Neuronal stem cell (in vitro differentiated cells): ENCODE data around the gene DTNB.

Experiments
- DNase-seq: peaks from one replicate; pipeline ENCODE4 v3.0.0-alpha.2; 2013; ENCODE audit warnings: low spot score
- H2AFZ ChIP-seq: one replicate; pipeline ENCODE4 v1.6.1; 2013; ENCODE audit warnings: mild to moderate bottlenecking, low read length, inconsistent platforms
- H2AK5ac ChIP-seq: 2 replicates; pipeline ENCODE4 v1.6.1; 2013; ENCODE audit warnings: low read depth, mild to moderate bottlenecking, inconsistent platforms, low read length, moderate library complexity, mixed read lengths
- H2BK120ac ChIP-seq: 2 replicates; pipeline ENCODE4 v1.6.1; 2013; ENCODE audit warnings: low read depth, mild to moderate bottlenecking, inconsistent platforms, low read length, moderate library complexity, mixed read lengths
- H2BK12ac ChIP-seq: one replicate; pipeline ENCODE4 v1.6.1; 2013; ENCODE audit warnings: low read length, inconsistent platforms
- H2BK15ac ChIP-seq: 2 replicates; pipeline ENCODE4 v1.6.1; 2013; ENCODE audit warnings: mild to moderate bottlenecking, low read length, inconsistent platforms, mixed read lengths
- H2BK5ac ChIP-seq: one replicate; pipeline ENCODE4 v1.6.1; 2013; ENCODE audit warnings: inconsistent platforms, mild to moderate bottlenecking, low read length, moderate library complexity
- H3K14ac ChIP-seq: one replicate; pipeline ENCODE4 v1.6.1; 2013; ENCODE audit warnings: low read length, inconsistent platforms
- H3K18ac ChIP-seq: 2 replicates; pipeline ENCODE4 v1.6.1; 2013; ENCODE audit warnings: low read length, inconsistent platforms
- H3K23ac ChIP-seq: 2 replicates; pipeline ENCODE4 v1.6.1; 2013; ENCODE audit warnings: low read depth, mild to moderate bottlenecking, mixed read lengths, low read length, inconsistent platforms; ENCODE audit not compliant: poor library complexity
- H3K27ac ChIP-seq: replicated peaks from 3 replicates; pipeline ENCODE4 v1.5.1; 2013; ENCODE audit warnings: low read length, inconsistent platforms
- H3K27me3 ChIP-seq, 3 experiments: 2 replicates each; pipeline ENCODE4 v1.6.1; 2013; ENCODE audit warnings: low read length in 3 of 3, mild to moderate bottlenecking in 2 of 3, inconsistent platforms in 1 of 3, low read depth in 1 of 3, mixed read lengths in 1 of 3, moderate library complexity in 1 of 3; ENCODE audit not compliant: control insufficient read depth in 3 of 3, insufficient read depth in 3 of 3
- H3K36me3 ChIP-seq, 2 donors: replicated peaks in 1 of 2; 2 replicates each; pipeline ENCODE4 v1.6.1; 2013; ENCODE audit warnings: low read length in 2 of 2; ENCODE audit not compliant: control insufficient read depth in 2 of 2, insufficient read depth in 2 of 2
- H3K4ac ChIP-seq: 2 replicates; pipeline ENCODE4 v1.6.1; 2013; ENCODE audit warnings: inconsistent platforms, mild to moderate bottlenecking, low read length, moderate library complexity
- H3K4me1 ChIP-seq, 2 donors: 1 replicate in 1 of 2; 2 replicates in 1 of 2; pipeline ENCODE4 v1.6.1; 2013; ENCODE audit warnings: low read length in 2 of 2, low read depth in 1 of 2; ENCODE audit not compliant: control insufficient read depth in 2 of 2, insufficient read depth in 1 of 2
- H3K4me2 ChIP-seq: one replicate; pipeline ENCODE4 v1.6.1; 2013; ENCODE audit warnings: mild to moderate bottlenecking, low read length, inconsistent platforms; ENCODE audit not compliant: insufficient read depth, poor library complexity, severe bottlenecking
- H3K4me3 ChIP-seq, 2 donors: 2 replicates each; pipeline ENCODE4 v1.5.1; 2013; ENCODE audit warnings: low read length in 2 of 2, mild to moderate bottlenecking in 2 of 2, inconsistent platforms in 1 of 2, moderate library complexity in 1 of 2
- H3K79me1 ChIP-seq: one replicate; pipeline ENCODE4 v1.6.1; 2013; ENCODE audit warnings: low read depth, mild to moderate bottlenecking, inconsistent platforms, low read length, moderate library complexity
- H3K9ac ChIP-seq: one replicate; pipeline ENCODE4 v1.6.1; 2013; ENCODE audit warnings: mild to moderate bottlenecking, low read depth, low read length, inconsistent platforms; ENCODE audit not compliant: poor library complexity
- H3K9me3 ChIP-seq, 2 donors: replicated peaks in 1 of 2; 2 replicates each; pipeline versions ENCODE3 to v1.6.1; 2013; ENCODE audit warnings: low read length in 2 of 2, mild to moderate bottlenecking in 2 of 2, inconsistent platforms in 1 of 2, low read depth in 1 of 2, mixed read lengths in 1 of 2, moderate library complexity in 1 of 2; ENCODE audit not compliant: control insufficient read depth in 2 of 2, insufficient read depth in 1 of 2
- H4K8ac ChIP-seq: one replicate; pipeline ENCODE4 v1.6.1; 2013; ENCODE audit warnings: low read depth, mild to moderate bottlenecking, inconsistent platforms, low read length, moderate library complexity
- H4K91ac ChIP-seq: one replicate; pipeline ENCODE4 v1.6.1; 2013; ENCODE audit warnings: low read length, low read depth, mild to moderate bottlenecking, inconsistent platforms; ENCODE audit not compliant: poor library complexity
- WGBS, 2 donors: extraction: QIAGEN DNeasy Blood & Tissue Kit; methylation state at CpG; one replicate each; pipeline ENCODE4 v1.1.7; 2013; ENCODE audit warnings: missing lambda C conversion rate in 2 of 2, mixed read lengths in 1 of 2; ENCODE audit not compliant: insufficient read length in 2 of 2, insufficient replicate concordance in 1 of 2; ENCODE audit errors: extremely low coverage in 2 of 2; 5-methylcytosine and 5-hydroxymethylcytosine counted together

Gene DTNB

DNA sequence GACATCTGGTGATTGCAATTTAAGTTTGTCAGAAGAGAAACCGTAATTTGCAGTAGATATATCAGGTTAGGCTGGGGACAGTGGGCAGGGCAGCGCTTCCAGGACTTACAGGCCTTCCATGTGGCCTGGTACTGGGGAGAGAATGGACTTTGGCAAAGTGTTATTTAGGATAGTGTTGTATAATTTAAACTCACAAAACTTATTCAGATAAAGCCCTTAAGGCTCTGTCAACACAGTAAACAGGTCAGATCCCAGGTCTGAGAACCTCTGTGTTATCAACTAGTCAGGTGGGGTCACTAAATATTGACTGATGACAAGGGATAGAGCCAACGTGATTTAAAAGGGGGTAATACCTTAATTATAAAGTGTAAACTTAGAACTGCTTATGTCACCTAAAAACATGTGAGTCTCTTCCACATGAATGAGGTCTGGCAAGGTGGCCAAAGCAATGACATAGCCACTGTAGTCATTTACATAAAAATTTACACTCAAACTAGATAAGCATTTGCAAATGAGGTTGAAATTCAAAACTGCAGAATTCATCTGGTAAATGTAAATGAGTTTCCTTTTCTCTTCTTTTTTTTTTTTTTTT lies 251.5 kb downstream of the DTNB start:
- no peak overlapping the region for H3K27ac ChIP-seq
- H3K23ac ChIP-seq: no peak overlapping the region
- no peak overlapping the region for H3K4me2 ChIP-seq
- no peaks in the 10 kb centered on the region for H3K27me3 ChIP-seq
- no CpG with 5 or more reads among the region's 3 CpGs for WGBS, 2 donors
- no peak overlapping the region for H3K4me3 ChIP-seq
- no peak overlapping the region for H2BK5ac ChIP-seq
- no peak for DNase-seq
- H2AK5ac ChIP-seq: no peak overlapping the region
- peaks cover 3 to 13% of the 10 kb centered on the region in 2 donors for H3K36me3 ChIP-seq
- H2BK15ac ChIP-seq: no peak overlapping the region
- H2AFZ ChIP-seq: no peak overlapping the region
- H2BK12ac ChIP-seq: no peak overlapping the region
- no peaks in the 10 kb centered on the region for H3K79me1 ChIP-seq
- H4K91ac ChIP-seq: no peak overlapping the region
- no peak overlapping the region for H4K8ac ChIP-seq
- no peak overlapping the region for H2BK120ac ChIP-seq
- H3K9me3 ChIP-seq: no peaks in the 10 kb centered on the region
- no peak overlapping the region for H3K4ac ChIP-seq
- no peak overlapping the region for H3K9ac ChIP-seq
- no peak overlapping the region for H3K18ac ChIP-seq
- H3K4me1 ChIP-seq: no peaks in the 10 kb centered on the region
- no peak overlapping the region for H3K14ac ChIP-seq

DNA sequence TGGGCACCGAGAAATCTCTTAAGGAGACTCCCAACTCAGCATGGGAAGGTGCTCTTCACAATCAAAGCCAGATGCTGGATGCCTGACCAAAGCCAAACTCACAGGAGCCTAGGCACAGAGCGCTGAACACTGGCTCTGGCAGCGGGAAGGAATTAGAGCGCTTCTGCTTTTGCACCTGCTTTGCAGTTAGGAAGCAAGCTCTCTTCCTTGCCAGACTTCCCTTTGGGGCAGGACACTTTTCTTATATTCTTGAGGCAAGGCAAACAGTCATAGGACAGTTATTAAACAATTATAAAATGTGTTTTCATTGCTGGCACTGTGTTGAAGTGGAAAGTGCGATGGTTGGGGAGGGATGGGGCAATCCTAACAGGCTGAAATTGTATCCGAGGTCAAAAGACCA lies 252.1 kb downstream of the DTNB start:
- no peak for DNase-seq

DNA sequence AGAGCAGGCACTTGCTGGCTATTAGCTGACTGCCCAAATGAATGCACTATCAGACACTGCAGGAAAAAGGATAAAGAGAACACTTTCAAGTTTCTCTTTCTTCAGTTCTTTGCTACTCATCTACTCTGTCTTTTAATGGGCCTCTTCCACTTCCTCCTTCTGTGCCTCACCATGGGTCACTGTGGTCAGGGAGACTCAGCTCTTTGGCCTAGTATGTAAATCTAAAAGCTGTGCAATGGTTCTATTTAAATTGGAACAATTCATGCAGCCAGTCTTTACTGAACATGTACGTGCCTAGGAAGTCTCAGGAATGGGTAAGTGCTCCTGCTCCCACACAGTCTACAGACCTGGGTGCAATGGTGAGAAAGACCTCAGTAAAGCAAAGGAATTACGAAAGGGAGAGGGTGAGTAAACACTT lies 252.5 kb downstream of the DTNB start:
- Histone ChIP-seq H3K4me3 (no peak overlapping the region), H2BK12ac (no peak overlapping the region), H3K9ac (no peak overlapping the region), H2AFZ (no peak overlapping the region), H3K4me1 (no peaks in the 10 kb centered on the region), H4K91ac (no peak overlapping the region), H3K4me2 (no peak overlapping the region), H3K9me3 (no peaks in the 10 kb centered on the region), H2BK120ac (no peak overlapping the region), H3K27ac (no peak overlapping the region), H2AK5ac (no peak overlapping the region), H3K18ac (no peak overlapping the region), H3K4ac (no peak overlapping the region), H3K79me1 (no peaks in the 10 kb centered on the region), H2BK5ac (no peak overlapping the region), H3K23ac (no peak overlapping the region), H3K27me3 (no peaks in the 10 kb centered on the region), H3K14ac (no peak overlapping the region), H4K8ac (no peak overlapping the region), H3K36me3 (peaks cover 3 to 13% of the 10 kb centered on the region in 2 donors), H2BK15ac (no peak overlapping the region)
- no peak for DNase-seq
- WGBS, 2 donors: no CpG with 5 or more reads among the region's 2 CpGs

More for the DNA sequence above, 252.1 kb downstream of the DTNB start:
- H3K27ac ChIP-seq: no peak overlapping the region
- no peaks in the 10 kb centered on the region for H3K27me3 ChIP-seq
- H4K91ac ChIP-seq: no peak overlapping the region
- H4K8ac ChIP-seq: no peak overlapping the region
- no peak overlapping the region for H3K18ac ChIP-seq
- no peak overlapping the region for H3K14ac ChIP-seq
- H2BK15ac ChIP-seq: no peak overlapping the region
- no peak overlapping the region for H2AFZ ChIP-seq
- H3K79me1 ChIP-seq: no peaks in the 10 kb centered on the region
- no peak overlapping the region for H2BK12ac ChIP-seq
- no peak overlapping the region for H3K9ac ChIP-seq
- no peak overlapping the region for H3K23ac ChIP-seq
- H3K4me2 ChIP-seq: no peak overlapping the region
- no CpG with 5 or more reads among the region's 6 CpGs for WGBS, 2 donors
- no peak overlapping the region for H2BK5ac ChIP-seq
- H3K9me3 ChIP-seq: no peaks in the 10 kb centered on the region
- peaks cover 3 to 13% of the 10 kb centered on the region in 2 donors for H3K36me3 ChIP-seq
- no peak overlapping the region for H2BK120ac ChIP-seq
- no peak overlapping the region for H2AK5ac ChIP-seq
- H3K4me1 ChIP-seq: no peaks in the 10 kb centered on the region
- no peak overlapping the region for H3K4ac ChIP-seq
- H3K4me3 ChIP-seq: no peak overlapping the region

DNA sequence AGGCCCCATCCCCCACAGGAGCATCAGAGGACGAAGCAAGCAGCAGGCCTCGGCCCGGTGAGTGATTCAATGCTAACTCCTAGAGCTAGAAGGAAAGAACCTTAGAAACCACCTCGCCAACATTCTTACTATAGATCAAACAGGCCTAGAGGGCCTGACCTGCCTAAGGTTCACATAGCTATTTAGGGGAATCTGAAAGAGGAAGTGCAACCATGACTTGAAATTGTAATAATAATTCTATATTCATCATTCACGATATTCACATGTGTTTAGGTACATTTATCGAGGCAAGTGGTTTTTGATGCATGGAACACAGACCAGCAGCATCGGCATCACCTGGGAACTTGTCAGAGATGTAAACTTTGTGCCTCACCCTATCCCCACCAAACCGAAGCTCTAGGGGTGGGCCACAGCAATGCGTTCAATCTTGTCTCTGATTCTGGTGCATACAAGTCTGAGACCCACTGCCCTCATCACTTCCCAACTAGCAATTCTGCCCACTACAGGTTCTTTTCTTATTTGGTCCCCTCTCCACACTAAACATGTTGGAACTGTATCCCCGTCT lies 253.6 kb downstream of the DTNB start:
- no peak overlapping the region for H3K18ac ChIP-seq
- no peaks in the 10 kb centered on the region for H3K27me3 ChIP-seq
- H3K23ac ChIP-seq: no peak overlapping the region
- no peak overlapping the region for H3K4ac ChIP-seq
- no peak overlapping the region for H2BK120ac ChIP-seq
- no peak overlapping the region for H2AK5ac ChIP-seq
- no peak overlapping the region for H2AFZ ChIP-seq
- H4K91ac ChIP-seq: no peak overlapping the region
- no peak overlapping the region for H2BK15ac ChIP-seq
- H2BK12ac ChIP-seq: no peak overlapping the region
- H3K9ac ChIP-seq: no peak overlapping the region
- peaks cover 3 to 13% of the 10 kb centered on the region in 2 donors for H3K36me3 ChIP-seq
- H3K27ac ChIP-seq: no peak overlapping the region
- no peak overlapping the region for H3K4me3 ChIP-seq
- H3K4me2 ChIP-seq: no peak overlapping the region
- H3K14ac ChIP-seq: no peak overlapping the region
- H3K79me1 ChIP-seq: no peaks in the 10 kb centered on the region
- DNase-seq: no peak
- WGBS, 2 donors: no CpG with 5 or more reads among the region's 10 CpGs
- H4K8ac ChIP-seq: no peak overlapping the region
- H2BK5ac ChIP-seq: no peak overlapping the region
- no peaks in the 10 kb centered on the region for H3K9me3 ChIP-seq
- H3K4me1 ChIP-seq: no peaks in the 10 kb centered on the region
